ENCODE results near the gene KIF26B.

KIF26B gene

DNA sequence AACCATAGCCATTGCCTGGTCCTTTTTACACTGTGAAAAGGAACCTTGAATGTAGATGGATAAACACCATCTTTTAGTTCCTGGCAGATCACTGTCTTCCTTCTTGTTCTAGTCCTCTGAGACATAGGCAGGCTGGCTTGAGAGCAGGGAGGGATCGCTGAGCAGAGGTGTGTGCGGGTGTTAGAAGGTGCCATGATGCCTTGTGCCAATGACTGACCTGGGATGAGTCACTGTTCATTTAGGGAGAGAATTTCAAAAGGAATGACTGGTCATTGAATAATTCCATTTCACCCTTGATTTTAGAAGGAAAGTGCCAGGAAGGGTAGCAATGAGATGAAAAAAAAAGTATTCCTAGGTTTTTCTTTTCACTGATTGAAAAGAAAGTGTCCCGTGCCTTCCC lies 383.9 kb downstream of the KIF26B start:
- no peak for DNase-seq

DNA sequence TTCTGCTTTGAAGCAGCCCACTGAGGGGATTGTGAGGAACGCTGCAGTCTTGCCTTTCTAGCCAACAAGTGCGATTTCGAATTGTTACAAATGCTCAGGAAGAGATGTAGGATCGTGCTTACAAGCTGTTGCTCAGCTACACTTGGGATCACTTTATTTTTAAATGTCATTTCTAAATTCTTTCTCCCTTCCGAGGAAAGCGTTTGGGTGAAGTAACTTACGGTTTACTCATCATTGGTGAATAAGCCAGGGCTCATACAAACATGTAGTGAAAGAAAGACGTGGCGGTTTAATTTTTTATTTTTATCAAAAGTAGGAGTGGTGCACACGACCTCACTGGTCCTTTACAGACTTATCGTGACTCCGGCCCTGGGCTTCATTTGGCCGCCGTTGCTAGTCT lies 386.6 kb downstream of the KIF26B start:
- no peak for DNase-seq

DNA sequence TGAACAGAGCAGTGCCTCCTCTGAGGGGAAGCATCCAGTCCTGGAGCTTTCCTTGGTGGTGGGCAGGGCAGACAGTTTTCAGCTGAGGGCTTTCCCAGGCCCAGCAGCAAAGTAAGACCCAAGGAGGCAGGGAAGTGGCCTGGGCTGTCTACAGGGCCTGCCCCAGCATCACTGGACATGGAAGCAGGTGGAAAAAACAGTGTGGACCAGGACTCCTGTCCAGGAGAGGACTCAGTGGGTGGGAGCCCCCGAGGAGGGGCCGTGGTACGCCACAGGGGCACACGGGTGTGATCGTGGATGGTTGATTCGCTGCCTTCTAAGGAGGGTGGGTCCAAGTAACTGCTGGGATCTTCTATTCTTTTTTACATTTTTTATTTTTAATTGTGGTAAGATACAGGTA lies 387.6 kb downstream of the KIF26B start:
- DNase-seq: no peak

DNA sequence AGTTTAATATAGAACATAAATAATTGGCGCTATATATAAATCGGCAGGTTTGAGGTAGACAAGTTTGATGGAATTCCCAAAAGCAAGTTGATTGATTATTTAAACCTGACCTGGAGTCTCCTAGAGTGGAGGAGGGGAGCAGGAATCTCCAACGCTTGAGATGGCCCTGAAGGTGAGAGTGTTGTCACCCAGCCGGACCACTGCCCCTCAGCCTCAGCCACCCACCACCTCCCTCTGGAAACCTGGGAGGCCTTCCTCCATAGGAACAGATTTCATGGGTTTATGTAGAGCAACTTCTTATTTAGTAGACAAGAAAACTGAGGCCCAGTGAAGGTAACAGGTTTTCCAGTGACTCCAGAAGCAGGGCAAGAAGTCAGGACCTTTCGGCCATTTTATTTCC lies 389.5 kb downstream of the KIF26B start:
- DNase-seq: no peak

DNA sequence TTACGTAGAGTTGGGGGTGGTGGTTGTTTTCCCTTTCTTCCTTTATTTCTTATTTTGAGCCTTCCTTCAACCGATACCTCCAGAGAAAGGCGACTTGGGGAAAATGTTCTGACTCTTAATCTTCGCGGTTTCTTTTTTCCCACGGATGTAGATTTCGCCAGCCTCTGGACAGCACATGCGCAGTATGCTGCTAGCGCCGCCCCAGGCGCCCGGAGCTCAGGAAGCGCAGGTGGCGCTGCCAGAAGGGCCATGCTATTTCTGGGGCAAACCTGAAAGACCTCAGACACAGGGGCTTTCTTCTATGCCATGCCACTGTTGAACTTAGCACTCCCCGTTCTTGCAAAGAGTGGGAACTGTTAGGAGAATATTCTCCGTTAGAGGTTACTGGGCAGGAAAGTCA lies 392.1 kb downstream of the KIF26B start:
- no peak for DNase-seq

DNA sequence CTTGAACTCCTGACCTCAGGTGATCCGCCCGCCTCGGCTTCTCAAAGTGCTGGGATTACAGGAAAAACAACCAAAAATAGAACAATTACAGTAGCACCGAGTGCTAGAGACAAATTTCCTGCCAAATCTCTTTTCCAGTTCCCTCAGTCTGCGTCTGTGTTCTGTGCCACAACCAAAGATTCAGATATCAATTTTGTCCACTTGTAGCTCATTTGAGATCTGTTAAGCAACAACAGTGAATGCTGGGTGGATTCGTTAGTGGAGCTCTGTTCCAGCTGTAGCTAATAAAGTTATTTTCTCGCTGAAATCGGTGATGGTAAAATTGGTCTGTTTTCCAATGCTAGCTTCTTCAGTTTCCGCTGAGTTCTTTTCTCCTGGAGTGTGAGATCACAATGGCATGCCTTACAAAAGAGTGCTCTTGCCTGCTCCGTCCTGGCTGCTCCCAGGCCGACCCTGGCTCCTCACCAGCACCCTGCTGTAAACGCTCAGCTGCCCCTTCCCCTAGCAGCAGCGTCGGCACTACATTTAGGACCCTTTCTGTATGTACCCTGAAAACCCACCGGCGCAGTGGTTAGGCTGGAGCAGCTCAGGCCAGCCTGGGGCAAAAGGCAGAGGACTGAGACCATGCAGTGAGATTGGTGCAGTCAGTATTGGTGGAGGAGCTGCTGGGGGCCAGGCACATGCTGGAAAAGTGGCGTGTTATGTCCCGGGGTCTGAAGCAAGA lies 395.4 kb downstream of the KIF26B start:
- no peak for DNase-seq

DNA sequence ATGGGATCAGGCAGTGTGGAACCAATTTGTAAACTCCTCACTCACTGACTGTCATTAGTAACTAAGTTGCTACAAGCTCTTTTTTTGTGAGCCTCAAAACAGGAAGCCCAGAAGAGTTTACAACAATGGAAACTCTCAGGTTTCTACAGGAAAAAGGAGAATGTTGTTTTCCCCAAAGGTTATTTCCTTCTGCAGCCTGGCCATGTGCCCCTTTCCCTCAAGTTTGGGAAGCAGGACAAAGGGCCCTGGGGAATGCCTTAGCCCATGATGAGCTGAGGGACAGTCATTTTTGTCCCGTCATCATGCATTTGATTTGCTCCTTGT lies 395.9 kb downstream of the KIF26B start:
- no peak for DNase-seq

DNA sequence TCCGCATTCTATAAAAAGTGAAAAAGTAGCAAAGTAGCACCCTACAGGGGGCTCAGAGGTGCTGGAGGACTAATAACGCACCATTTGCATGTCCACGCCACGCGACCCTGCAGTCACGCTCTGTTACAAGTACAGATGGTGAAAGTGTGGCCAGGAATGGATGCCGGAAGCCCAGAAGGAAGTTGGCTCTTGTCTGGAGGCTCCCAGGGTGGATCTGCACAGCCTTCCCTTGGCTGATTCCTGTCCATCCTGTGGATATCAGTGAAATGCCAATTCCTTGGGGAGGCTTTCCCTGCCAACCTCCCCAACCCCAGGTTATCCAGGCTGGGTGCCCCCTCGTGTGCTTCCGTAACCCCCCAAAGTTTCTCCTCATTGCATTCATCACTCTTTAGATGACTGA lies 396.8 kb downstream of the KIF26B start:
- DNase-seq: no peak

DNA sequence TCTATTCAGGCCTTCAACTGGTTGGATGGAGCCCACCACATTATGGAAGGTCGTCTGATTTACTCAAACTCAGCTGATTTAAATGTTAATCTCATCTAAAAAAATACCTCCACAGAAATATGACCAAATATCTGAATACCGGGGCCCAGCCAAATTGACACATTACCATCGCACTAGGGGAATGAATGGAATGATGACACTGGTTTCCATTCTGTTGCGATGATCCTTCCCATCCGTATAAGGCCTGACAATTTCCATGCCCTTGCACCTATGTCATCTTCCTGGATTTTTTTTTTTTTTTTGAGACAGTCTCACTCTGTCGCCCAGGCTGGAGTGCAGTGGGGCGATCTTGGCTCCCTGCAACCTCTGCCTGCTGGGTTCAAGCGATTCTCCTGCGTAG lies 397.5 kb downstream of the KIF26B start:
- no peak for DNase-seq

DNA sequence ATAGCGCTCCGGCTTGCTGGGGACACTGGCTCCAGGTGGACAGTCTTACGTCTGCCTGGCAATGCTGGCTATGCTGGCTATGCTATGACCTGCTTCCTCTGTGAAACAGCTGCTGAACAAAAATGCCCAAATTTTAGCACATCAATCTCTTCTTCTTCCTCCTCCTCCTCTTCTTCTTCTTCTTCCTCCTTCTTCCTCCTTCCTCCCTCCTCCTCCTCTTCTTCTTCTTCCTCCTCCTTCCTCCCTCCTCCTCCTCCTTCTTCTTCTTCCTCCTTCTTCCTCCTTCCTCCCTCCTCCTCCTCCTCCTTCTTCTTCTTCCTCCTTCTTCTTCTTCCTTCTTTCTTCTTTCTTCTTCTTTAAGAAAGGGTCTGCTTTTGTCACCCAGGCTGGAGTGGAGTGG lies 401.3 kb downstream of the KIF26B start:
- no peak for DNase-seq

DNA sequence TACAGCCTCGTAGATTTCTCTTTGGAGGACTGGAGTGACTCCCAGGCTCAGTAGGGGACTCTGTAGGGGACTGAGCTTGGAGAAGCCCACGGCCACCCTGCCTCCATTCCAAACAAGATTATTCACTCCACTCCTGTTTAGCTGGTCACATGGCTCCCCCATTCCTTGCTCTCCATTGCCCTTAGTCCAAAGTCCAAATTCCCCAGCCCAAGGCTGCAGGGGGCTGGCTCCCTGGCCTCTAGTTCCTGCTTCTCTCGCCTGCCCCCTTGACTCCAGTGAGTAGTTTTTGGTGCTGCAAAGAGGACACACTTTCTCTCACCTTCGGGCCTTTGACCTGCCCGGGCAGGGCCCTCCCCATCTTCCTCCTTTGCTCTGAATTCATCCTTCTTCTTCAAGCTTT lies 403.3 kb downstream of the KIF26B start:
- no peak for DNase-seq

DNA sequence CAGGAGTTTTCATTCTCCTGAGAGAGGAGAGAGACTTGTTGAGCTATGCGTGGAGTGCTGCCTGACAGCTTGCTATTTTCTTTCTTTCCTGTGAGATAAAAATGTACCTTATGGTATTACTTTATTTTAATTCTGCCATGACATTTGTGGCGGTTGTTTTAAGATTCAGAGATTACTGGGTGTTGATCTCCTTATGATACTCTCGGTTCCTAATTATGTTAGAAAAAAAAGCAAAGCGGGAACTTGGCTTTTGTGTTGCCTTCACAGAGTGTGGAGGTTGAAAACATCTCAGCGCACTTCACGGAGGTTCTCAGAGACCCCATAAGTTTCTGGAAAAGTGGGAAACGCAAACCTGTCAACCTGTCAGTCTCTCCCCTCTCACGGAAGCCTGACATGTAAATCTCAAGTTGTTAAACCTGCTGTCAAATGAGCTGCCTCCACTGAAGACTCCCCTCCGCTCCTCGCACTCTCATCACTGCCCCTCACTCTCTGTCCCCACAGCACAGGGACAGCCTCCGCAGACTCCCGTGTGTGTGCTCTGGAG lies 405.6 kb downstream of the KIF26B start:
- DNase-seq: no peak

DNA sequence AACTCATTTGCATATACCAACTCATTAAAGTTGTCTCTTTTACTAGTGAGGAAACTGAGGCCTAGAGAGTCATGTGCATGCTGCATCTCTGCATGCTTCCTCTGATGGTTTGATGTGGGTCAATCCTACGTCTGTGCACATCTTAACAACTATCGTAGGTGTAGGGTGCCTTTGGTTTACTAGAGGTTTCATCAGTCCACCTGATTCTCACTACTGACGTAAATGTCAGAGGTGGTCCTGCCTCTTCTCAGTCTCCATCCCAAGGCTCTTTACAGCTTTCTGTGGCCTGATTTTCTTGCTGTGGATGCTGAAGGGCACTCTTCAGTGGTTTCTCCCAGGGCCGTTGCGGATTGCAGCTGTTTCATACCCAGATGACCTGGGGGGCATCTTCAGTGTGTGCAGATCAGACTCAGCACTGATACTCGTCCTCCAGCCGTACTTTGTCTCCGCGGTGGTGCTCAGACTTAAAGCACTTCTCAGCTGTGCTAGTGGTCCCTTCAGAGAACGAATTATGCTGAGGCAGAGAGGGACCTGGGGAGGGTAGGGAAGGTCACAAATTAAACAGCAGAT lies 407.0 kb downstream of the KIF26B start:
- no peak for DNase-seq

DNA sequence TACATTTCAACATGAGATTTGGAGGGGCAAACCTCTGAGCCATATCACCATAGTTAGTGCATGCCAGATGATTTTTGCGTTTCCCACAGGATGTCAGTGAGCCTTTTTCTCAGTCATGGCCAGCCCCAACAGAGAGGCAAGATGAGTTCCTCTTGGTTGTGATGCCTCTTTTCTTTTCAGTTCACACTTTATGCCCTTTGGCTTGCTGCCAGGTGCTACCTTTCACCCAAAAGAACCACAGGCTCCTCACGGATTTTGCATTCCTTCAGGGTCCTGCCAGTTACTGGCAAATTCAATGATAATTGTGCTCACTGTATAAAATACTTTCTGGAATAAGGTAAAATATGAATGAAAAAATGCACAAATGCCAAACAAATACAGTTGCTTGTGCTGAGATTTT lies 411.3 kb downstream of the KIF26B start:
- DNase-seq: no peak

DNA sequence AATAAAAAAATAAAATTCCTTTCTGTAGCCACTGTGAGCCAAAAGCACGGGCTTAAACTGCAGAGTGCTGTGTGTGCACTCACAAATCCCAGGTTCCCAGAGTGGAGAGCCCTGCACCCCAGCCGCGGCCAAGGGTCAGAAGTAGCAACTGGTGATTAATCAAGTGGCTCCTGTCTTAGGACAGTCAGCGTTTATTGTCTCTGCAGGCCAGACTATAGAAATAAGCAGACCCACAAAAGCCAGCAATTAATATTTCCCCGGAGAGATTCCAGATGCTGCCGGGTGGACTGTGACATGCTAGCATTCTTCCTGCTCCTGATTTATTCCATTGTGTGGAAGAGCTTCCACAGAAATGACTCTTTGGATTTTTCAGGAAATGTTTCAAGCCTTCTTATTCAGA lies 412.2 kb downstream of the KIF26B start:
- no peak for DNase-seq

DNA sequence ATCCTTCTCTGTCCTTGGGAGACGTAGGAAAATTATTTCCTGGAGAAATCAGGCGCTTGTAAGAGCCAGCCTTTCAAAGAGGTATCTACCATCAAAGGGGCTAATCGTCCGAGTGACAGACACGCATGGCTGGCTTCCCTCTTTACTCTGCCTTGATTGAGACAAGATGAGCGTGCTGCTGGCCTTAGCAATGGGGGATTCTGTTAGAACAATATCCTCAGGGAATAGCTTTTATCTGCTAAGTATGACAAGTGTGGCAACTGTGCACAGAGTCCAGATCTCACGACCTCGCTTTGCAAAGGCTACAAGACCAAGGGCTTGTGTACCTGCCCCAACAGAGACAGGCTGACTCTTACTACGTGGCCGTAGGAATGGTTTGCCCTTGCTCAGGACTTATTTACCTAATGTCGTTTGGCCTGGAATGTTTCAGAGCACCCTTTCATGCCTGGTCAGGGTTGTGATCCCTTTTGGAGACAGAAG lies 417.1 kb downstream of the KIF26B start:
- DNase-seq: no peak

DNA sequence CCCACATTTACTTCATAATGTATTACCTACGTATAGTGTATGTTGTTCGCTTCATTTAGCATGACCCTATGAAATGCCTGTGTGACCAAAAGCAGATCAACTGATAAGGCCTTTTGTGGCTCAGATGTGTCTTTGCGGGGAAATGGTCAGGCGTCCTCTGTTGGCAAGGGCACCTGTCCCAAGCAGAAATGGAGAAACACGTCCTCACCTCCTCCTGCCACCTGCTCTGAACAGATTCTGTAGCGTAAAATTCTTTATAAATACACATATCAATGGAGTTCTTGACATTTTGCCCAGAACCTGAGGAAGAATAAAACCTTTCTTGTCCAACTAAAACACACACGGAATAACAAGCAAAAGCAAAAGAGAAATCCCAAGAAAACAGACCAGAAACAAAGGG lies 417.9 kb downstream of the KIF26B start:
- no peak for DNase-seq

DNA sequence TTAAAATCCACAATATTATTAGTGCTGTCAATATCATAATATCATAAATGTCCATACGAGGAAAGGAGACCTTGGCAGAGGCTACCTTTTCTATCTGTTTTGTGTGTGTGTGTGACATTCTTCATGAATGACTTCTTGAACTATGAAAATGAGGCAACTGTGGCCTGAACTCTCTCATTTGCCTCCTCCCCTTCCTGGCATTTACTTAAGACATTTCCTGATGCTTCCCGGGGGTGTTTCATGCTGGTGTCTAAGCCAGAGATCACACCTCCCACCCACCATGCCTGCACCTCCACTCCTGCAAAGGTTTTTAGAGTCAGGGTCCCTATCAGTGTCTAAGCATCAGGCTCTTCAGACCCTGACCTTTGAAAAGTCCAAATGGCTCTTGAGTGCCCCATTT lies 420.9 kb downstream of the KIF26B start:
- DNase-seq: no peak

DNA sequence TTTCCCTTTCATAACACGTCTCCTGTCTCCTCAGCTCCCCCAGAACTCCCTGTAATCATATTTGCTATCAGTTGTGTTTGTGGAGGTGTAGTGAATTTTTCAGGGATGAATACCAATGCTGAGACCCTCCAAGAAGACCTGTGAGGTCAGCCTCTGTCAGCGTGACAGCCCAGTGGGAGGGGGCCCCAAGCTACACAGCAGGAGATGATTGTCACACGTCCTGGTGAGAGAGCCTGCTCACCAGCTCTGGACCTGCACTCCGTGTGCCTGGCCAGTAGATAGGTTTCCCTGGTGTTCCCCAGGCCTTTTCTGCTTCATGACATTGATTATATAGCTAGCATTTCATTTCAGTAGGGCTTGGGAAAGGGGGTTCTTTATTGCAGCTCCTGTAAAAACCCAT lies 421.5 kb downstream of the KIF26B start:
- DNase-seq: no peak

DNA sequence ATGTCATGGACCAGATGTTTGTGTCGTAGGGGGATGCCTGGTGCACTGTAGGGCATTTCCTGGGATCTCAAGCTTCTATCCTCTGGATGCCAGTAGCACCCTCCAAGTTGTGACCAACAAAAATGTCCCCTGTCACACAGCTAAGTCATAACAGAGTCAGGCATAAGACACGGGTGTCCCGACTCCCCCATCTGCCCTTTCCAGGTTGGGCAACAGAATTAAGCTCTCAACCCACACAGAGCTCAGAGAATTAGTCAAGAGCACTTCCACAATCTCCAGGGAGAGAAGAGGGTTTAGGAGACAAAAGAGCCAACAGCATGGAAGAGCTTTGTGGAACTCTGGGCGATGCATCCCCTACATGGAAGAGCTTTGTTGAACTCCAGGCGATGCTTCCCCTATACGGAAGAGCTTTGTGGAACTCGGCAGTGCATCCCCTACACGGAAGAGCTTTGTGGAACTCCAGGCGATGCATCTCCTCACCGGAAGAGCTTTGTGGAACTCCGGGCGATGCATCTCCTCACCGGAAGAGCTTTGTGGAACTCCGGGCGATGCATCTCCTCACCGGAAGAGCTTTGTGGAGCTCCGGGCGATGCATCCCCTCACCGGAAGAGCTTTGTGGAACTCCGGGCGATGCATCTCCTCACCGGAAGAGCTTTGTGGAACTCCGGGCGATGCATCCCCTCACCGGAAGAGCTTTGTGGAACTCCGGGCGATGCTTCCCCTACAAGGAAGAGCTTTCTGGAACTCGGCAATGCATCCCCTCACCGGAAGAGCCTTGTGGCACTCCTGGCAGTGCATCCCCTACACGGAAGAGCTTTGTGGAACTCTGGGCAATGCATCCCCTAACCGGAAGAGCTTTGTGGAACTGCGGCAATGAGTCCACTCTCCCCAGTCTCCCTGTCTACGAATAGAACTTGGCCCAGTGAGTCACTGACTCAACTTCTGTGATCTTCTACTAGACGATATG lies 422.7 kb downstream of the KIF26B start:
- DNase-seq: no peak

DNA sequence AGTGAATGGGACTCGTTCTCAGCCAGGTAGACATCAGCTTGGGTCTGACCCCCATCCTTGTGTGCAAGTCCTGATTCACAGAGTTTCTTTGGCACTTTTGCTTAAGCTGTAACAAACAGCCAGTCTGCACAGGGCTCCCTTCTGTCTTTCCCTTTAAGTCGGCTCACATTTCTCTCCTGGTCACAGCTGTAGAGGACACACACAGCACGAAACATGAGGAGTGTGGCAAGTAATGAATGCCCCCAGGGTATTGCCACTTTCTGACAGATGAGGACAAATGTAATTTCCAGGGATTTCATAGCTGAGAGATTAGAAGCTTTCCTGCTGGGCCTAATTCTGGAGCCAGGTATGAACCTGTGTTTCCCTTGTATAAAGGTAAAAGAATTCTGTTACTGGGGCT lies 423.5 kb downstream of the KIF26B start:
- no peak for DNase-seq

DNA sequence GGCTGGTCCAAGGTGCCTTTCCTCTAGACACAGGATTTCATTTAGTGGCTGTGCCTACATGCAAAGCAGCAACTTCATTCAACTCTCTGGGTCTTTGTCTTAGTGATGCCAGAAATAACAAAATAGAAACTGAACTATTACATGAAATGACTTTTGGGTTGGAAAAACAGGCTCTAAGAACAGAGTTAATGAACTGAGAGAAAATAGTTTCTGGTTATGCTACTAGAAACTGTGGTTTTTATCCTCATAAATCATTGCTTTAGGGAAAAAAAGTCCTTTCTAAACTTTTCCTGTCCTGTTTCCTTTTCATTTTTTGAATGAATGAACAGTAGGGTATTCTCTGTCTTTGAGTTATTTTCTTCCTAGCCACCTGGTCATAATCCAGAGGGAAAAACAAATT lies 424.0 kb downstream of the KIF26B start:
- no peak for DNase-seq

DNA sequence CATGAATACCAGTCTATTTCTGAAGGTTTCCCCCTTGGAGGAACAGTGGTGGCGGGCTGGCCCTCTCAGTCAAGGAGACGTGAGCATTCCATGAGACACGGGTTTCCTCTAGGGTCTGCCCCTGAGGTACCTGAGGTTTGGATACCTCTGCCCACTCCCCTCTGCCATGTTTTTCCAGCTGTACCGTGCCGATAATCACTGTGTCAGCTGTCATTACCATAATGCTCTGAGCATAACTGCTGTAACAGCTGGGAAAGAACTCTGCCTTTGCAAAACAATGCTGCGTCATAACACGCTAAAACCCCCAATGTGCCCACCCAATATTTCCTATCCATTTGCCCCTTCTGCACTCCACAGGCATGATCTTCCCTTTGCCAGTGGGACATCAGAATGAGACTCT lies 425.1 kb downstream of the KIF26B start:
- no peak for DNase-seq

DNA sequence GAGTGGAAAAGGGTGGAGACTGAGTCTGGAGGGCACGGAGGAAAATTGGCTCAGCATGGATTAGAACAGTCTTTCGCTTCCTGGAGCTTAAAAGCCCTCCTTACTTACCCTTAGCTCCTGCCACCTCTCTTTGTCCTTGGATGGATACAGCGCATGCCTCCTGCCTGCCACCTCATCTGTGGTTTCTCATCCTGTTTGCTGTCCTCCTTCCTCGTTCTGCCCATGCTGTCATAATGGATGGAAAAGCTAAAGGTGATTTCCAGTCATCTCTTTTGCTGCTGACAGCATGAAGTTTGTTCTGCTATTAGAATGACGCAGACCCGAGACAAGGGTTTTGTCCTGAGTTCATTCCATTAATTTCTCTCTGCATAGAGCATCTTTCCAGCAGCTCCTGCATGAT lies 425.9 kb downstream of the KIF26B start:
- DNase-seq: no peak

All from NCI-H510A treated with DMSO at 0.1 percent for 48 hours (cell line).